Measurements from ENCODE around the gene PGM2.

DNA sequence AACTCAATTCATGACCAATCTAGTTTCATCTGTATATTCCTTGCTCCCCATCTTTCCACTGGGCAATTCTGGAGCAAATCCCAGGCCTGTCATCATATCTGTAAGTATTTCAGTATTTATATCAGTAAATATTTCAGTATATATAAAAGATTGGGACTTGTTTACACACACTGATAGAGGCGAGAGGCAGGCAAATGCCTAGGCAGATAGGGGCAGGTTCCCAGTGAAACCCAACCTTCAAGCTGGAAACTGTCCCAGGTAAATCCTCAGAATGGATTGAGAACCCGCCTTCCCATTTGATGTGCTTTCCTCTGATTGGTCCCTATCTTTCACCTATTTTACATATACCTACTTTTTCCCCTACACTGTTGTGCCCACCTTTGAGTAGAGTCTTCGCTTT lies 40.6 kb downstream of the PGM2 start:
- TF ChIP-seq POLR2A (IDR thresholded peaks at IDR 0.05) (no peak), CTCF (IDR thresholded peaks at IDR 0.05) (no peak)
